HG03457 (cell line): ENCODE data around the gene ITFG1.
"Not testable (repeated sequence)": the region's sequence is repeated elsewhere in the genome, so short reads cannot be mapped to it uniquely, and the experiment has no call there.

Experiments
- ATAC-seq: cut with Tn5 transposase; IDR thresholded peaks from one replicate; pipeline ENCODE4 v1.9.1; 2021; ENCODE audit warnings: moderate number of reproducible peaks; ENCODE audit not compliant: unreplicated experiment

ITFG1 gene

GRCh38 chr16:47162670-47163420 is 298.0 kb downstream of the ITFG1 start:
- no peak for ATAC-seq

- no peak for ATAC-seq
Observed at GRCh38 chr16:47161464-47161863, 299.4 kb downstream of the ITFG1 start.

- ATAC-seq = no peak
Observed at GRCh38 chr16:47160422-47160821, 300.4 kb downstream of the ITFG1 start.

- ATAC-seq = no peak
Observed at GRCh38 chr16:47158992-47159391, 301.9 kb downstream of the ITFG1 start.

GRCh38 chr16:47156680-47157215 is 304.1 kb downstream of the ITFG1 start:
- ATAC-seq = no peak

GRCh38 chr16:47152501-47152900 is 308.4 kb downstream of the ITFG1 start:
- ATAC-seq = not testable (repeated sequence)

- ATAC-seq = no peak
Observed at GRCh38 chr16:47150067-47150466, 310.8 kb downstream of the ITFG1 start.

GRCh38 chr16:47144559-47144877 is 316.3 kb downstream of the ITFG1 start:
- ATAC-seq = no peak

GRCh38 chr16:47143677-47144558 is 316.9 kb downstream of the ITFG1 start, which contains the start of gene NETO2:
TSS of gene NETO2 (minus strand) at chr16:47143945. CDS start at chr16:47143612, 333 bp downstream.
- ATAC-seq = peak; percentile 40

- peak; percentile 39 for ATAC-seq
Observed at GRCh38 chr16:47142821-47143676, 317.8 kb downstream of the ITFG1 start.

GRCh38 chr16:47142486-47142820 is 318.4 kb downstream of the ITFG1 start:
- no peak for ATAC-seq

GRCh38 chr16:47141773-47142485 is 318.9 kb downstream of the ITFG1 start:
- peak; percentile 43 for ATAC-seq

GRCh38 chr16:47140686-47141085 is 320.2 kb downstream of the ITFG1 start:
- no peak for ATAC-seq

GRCh38 chr16:47139561-47140185 is 321.2 kb downstream of the ITFG1 start:
- ATAC-seq = no peak

GRCh38 chr16:47137925-47138324 is 322.9 kb downstream of the ITFG1 start:
- ATAC-seq = not testable (repeated sequence)

- no peak for ATAC-seq
Observed at GRCh38 chr16:47136099-47136842, 324.6 kb downstream of the ITFG1 start.

- no peak for ATAC-seq
Observed at GRCh38 chr16:47134550-47134949, 326.3 kb downstream of the ITFG1 start.

GRCh38 chr16:47132308-47132707 is 328.6 kb downstream of the ITFG1 start:
- no peak for ATAC-seq

GRCh38 chr16:47129755-47130435 is 331.0 kb downstream of the ITFG1 start:
- no peak for ATAC-seq
